GM10266 (cell line): Measurements from ENCODE around the gene FITM1.
A peak's percentile ranks its signal among the peaks of the same experiment; 100 is the strongest.

Experiments used
- DNase-seq: peaks from one replicate; pipeline ENCODE4 v3.0.0; 2012; ENCODE audit errors: extremely low spot score
- TF ChIP-seq, protein P1 (sequence below): IDR thresholded peaks from 2 replicates; pipeline ENCODE4 v1.5.1; 2012; ENCODE audit warnings: mild to moderate bottlenecking, low read depth; ENCODE audit not compliant: control insufficient read depth, insufficient read depth; ENCODE audit errors: missing control alignments

FITM1 gene

DNA sequence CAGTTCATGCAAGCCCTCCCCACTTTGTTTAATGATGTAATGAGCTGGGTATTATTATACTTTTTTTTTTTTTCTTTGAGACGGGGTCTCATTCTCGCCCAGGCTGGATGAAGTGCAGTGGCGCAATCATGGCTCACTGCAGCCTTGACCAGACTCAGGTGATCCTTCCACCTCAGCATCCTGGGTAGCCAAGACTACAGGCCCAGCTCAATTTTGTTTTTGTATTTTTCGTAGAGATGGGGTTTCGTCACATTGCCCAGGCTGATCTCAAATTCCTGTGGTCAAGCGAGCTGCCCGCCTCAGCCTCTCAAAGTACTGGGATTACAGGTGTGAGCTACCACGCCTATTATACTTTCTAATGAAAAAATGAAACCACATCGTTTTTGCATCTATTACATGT lies 20.4 kb upstream of the FITM1 start:
- TF ChIP-seq, protein P1, sequence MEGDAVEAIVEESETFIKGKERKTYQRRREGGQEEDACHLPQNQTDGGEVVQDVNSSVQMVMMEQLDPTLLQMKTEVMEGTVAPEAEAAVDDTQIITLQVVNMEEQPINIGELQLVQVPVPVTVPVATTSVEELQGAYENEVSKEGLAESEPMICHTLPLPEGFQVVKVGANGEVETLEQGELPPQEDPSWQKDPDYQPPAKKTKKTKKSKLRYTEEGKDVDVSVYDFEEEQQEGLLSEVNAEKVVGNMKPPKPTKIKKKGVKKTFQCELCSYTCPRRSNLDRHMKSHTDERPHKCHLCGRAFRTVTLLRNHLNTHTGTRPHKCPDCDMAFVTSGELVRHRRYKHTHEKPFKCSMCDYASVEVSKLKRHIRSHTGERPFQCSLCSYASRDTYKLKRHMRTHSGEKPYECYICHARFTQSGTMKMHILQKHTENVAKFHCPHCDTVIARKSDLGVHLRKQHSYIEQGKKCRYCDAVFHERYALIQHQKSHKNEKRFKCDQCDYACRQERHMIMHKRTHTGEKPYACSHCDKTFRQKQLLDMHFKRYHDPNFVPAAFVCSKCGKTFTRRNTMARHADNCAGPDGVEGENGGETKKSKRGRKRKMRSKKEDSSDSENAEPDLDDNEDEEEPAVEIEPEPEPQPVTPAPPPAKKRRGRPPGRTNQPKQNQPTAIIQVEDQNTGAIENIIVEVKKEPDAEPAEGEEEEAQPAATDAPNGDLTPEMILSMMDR: no peak
- DNase-seq: no peak

DNA sequence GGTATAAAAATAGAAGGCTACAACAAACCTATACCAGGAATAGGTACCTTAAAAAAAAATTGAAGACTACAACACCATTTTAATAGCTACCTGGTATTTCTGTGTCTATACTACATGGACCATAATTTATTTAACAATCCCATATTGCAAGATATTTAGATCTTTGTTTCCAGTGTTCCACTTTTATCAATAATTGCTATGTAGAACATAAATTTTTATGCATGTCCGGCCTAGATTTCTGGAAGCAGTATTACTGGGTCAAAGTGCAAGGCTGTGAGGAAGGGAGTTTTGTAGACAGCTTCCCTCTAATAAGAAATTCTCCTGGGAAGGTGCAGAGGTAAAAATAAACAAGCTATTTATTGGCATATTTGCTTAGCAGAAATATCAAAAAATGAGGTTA lies 19.9 kb upstream of the FITM1 start:
- DNase-seq: no peak
- TF ChIP-seq, protein P1: no peak

GRCh38 chr14:24113379-24113800 lies 17.1 kb upstream of the FITM1 start:
- no peak for DNase-seq
- TF ChIP-seq, protein P1: no peak

GRCh38 chr14:24113801-24114531 lies 16.5 kb upstream of the FITM1 start:
- peak; percentile 76 for DNase-seq
- TF ChIP-seq, protein P1: no peak

DNA sequence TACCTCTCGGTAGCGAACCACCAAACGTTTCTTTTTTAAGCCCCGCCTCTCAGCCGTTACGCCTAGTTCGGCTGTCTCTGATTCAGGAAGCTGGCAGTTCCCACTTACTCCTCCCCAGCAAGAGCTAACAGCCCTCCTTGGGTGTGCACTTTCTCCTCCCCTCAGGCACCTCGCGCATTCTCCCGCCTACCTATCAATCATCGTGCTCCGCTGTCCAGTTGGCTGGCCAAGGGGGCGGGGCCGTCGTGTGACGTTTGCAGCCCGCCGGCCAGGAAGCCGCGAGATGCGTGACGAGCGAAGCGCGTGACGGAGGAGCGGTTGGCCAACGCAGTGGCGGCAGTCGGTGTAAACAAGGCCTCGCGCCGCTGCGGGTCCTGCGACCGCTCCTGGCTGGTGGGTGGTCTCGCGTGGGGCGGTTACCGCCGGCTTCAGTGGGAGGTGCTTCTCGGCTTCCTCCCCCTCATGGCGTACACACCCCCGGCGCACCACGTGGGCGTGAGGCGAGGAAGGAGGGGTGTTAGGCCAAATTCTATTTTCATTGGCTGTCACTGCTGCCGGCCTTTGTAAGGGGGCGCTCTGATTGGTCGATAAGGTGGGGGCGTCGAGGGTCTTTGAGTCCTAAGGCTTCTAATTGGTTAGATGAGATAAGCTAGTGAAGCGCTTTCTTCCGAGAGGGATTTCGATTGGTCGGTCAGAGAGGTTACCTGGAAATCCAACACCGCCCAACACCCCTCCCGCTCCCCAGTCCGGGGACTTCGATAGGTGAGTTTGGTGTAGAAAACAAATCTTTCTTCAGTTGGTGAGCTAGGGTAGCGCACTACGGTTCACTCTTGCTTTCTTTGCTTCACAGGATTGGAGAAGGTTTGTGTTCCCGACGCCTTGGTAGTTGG lies 15.7 kb upstream of the FITM1 start, which contains the start of the genes DCAF11 and NRL:
Gene DCAF11, plus strand, starts transcription at position 246 of the 890 bp plus-strand sequence. CDS start 818 bp downstream, outside the sequence.
Gene NRL, minus strand, starts transcription at position 418 of the 890 bp plus-strand sequence. CDS start 32,101 bp downstream, outside the sequence.
- TF ChIP-seq, protein P1: no peak
- DNase-seq: peak; percentile 97

DNA sequence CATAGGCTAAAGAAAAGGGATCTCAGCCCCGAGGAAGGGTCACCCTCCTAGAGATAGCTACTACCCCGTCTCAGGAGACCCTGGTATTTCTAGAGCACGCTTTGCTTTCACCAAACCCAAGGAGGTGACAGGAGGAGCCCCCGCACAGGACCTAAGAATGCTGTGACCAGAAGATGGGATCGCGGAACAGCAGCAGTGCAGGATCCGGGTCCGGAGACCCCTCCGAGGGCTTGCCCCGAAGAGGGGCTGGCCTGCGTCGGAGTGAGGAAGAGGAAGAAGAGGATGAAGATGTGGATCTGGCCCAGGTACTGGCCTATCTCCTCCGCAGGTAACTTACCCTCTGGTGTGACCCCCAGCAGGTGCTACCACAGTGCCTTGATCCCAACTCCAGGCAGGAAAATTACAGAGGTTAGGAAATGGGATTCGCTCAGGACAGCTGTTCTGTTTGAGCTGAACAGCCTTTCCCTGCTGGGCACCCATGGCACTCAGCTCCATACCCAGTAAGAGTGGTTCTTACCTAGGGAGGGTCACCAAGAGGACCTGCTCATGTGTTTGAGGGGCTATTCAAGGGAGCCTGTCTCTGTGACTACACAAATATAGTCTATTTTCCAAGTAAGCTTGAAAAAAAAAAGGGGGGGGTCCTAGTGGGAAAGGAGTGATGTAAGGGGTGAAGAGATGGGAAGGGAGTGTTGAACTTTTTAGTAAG lies 14.9 kb upstream of the FITM1 start:
- no peak for DNase-seq
- TF ChIP-seq, protein P1: no peak
